Peyer's patch (tissue), 4 donors: ENCODE data around the gene KRTAP10-12.

ENCODE experiments used
- CTCF ChIP-seq, 6 experiments: fragments of 450-650 bp in 4 of 6; fragments of 200-600 bp in 2 of 6; sonication (generic) in 1 of 6; IDR thresholded peaks; one replicate each; pipeline ENCODE4 v1.5.1; 2017 to 2019; ENCODE audit warnings: antibody characterized with exemption in 6 of 6, mild to moderate bottlenecking in 3 of 6, moderate library complexity in 1 of 6
- POLR2A ChIP-seq, 2 donors: fragments of 450-650 bp; IDR thresholded peaks; one replicate each; pipeline ENCODE4 v1.5.1; 2017; ENCODE audit warnings: antibody characterized with exemption in 2 of 2, mild to moderate bottlenecking in 2 of 2, moderate library complexity in 2 of 2

- TF ChIP-seq POLR2A (IDR thresholded peaks at IDR 0.05) (no peak), CTCF (IDR thresholded peaks at IDR 0.05) (no peak)
Observed at GRCh38 chr21:44691686-44692085, 5.3 kb upstream of the KRTAP10-12 start.
